HepG2 (cell line): ENCODE results near the gene KCNQ2. TPM values are rescaled to one million over a fixed set of nuclear protein-coding genes. Genes with fewer than 3 reads are reported as not detected.

ENCODE experiments used
- AKNA ChIP-seq: sonication (generic); formaldehyde crosslinking; IDR thresholded peaks from 2 replicates; pipeline ENCODE4 v1.4.0; 2020; ENCODE audit warnings: missing genetic modification reagents, borderline replicate concordance
- CCAR2 ChIP-seq: fragments of 200-400 bp; formaldehyde crosslinking; optimal IDR thresholded peaks from 2 replicates; pipeline ENCODE3; 2018; ENCODE audit warnings: low read depth, mild to moderate bottlenecking, low read length, moderate library complexity
- DR1 ChIP-seq: sonication (generic); formaldehyde crosslinking; IDR thresholded peaks from 2 replicates; pipeline ENCODE4 v1.8.0; 2021; ENCODE audit warnings: mild to moderate bottlenecking, missing genetic modification reagents, inconsistent platforms
- FUBP1 ChIP-seq: sonication (generic); formaldehyde crosslinking; IDR thresholded peaks from 2 replicates; pipeline ENCODE4 v1.5.1; 2020; ENCODE audit warnings: missing genetic modification reagents, mild to moderate bottlenecking, borderline replicate concordance
- GZF1 ChIP-seq: sonication (generic); formaldehyde crosslinking; IDR thresholded peaks from 2 replicates; pipeline ENCODE4 v1.5.1; 2020; ENCODE audit warnings: mild to moderate bottlenecking, missing genetic modification reagents
- HOMEZ ChIP-seq: IDR thresholded peaks from 2 replicates; pipeline ENCODE4 v1.6.1; 2016; ENCODE audit warnings: low read depth
- RBFOX2 ChIP-seq: fragments of 200-400 bp; formaldehyde crosslinking; IDR thresholded peaks from 2 replicates; pipeline ENCODE4 v1.6.1; 2017; ENCODE audit warnings: low read depth, mild to moderate bottlenecking, low read length
- RNF2 ChIP-seq: fragments of 450-650 bp; conservative IDR thresholded peaks from 2 replicates; pipeline ENCODE4 v1.6.1; 2016; ENCODE audit warnings: low read depth
- RXRB ChIP-seq: IDR thresholded peaks from 2 replicates; pipeline ENCODE4 v1.6.1; 2016; ENCODE audit warnings: borderline replicate concordance, missing genetic modification reagents, missing compliant biosample characterization
- SKI ChIP-seq: fragments of 450-650 bp; IDR thresholded peaks from one replicate; pipeline ENCODE4 v1.6.1; 2018; ENCODE audit warnings: mild to moderate bottlenecking; ENCODE audit not compliant: partially characterized antibody
- SMYD3 ChIP-seq: sonication (generic); formaldehyde crosslinking; IDR thresholded peaks from 2 replicates; pipeline ENCODE4 v1.8.1; 2023; ENCODE audit warnings: mild to moderate bottlenecking, missing genetic modification reagents
- TCF7 ChIP-seq: sonication (generic); IDR thresholded peaks from 2 replicates; pipeline ENCODE4 v1.6.1; 2016; ENCODE audit warnings: antibody characterized with exemption, low read depth
- ZBTB37 ChIP-seq: sonication (generic); formaldehyde crosslinking; IDR thresholded peaks from 2 replicates; pipeline ENCODE4 v1.4.0; 2020; ENCODE audit warnings: mild to moderate bottlenecking, missing genetic modification reagents
- ZNF326 ChIP-seq: sonication (generic); formaldehyde crosslinking; IDR thresholded peaks from 2 replicates; pipeline ENCODE4 v1.4.0; 2020; ENCODE audit warnings: missing genetic modification reagents, borderline replicate concordance
- ZNF354B ChIP-seq: sonication (generic); formaldehyde crosslinking; IDR thresholded peaks from 2 replicates; pipeline ENCODE4 v1.8.0; 2022; ENCODE audit warnings: mild to moderate bottlenecking, missing genetic modification reagents
- ZNF598 ChIP-seq: sonication (generic); formaldehyde crosslinking; IDR thresholded peaks from 2 replicates; pipeline ENCODE4 v1.5.1; 2020; ENCODE audit warnings: mild to moderate bottlenecking, missing genetic modification reagents, borderline replicate concordance
- polyA plus RNA-seq, 8 experiments: library from polyadenylated mRNA; depleted of rRNA in 3 of 8; stranded (reverse) in 7 of 8; unstranded in 1 of 8; fragments of >200 nt; fragmentation: Illumina TruSeq in 4 of 8; extraction: Trizol in 4 of 8; gene quantifications; 2 replicates each; pipeline versions ENCODE4 v1.2.1 to v1.2.3, GENCODE V29; 2011 to 2016; ENCODE audit warnings: low read depth in 4 of 8, missing spikeins in 1 of 8, mixed read lengths in 1 of 8; ENCODE audit not compliant: insufficient read depth in 1 of 8
- total RNA-seq, 5 experiments: library from RNA; depleted of rRNA; stranded (reverse); fragments of >200 nt; fragmentation: Illumina TruSeq; extraction: Trizol; gene quantifications; 2 replicates each; pipeline ENCODE4 v1.2.3, GENCODE V29; 2016; ENCODE audit warnings: low read depth in 1 of 5
- TF ChIP-seq, protein P1 (sequence below): sonication (generic); formaldehyde crosslinking; IDR thresholded peaks from 2 replicates; pipeline ENCODE4 v1.5.0; 2020; ENCODE audit warnings: mild to moderate bottlenecking, missing genetic modification reagents

KCNQ2 gene
- total and polyA plus RNA-seq, 2 of the 13 experiments (the other 11 are each of a cell fraction or from before 2014, with no cell fraction given), result not detected

- TF ChIP-seq ZNF598 (CRISPR knock-in tag) (peak; percentile 25; the same call in 1 of the 2 replicates), CCAR2 (no peak), RNF2 (no peak), TCF7 (no peak), RBFOX2 (peak; percentile 42; the same call in 1 of the 2 replicates), DR1 (no peak), ZNF326 (CRISPR knock-in tag) (no peak), HOMEZ (no peak), ZBTB37 (CRISPR knock-in tag) (no peak), AKNA (CRISPR knock-in tag) (no peak), SKI (no peak), GZF1 (no peak), SMYD3 (CRISPR knock-in tag) (no peak), RXRB (CRISPR knock-in tag) (no peak), ZNF354B (CRISPR knock-in tag) (no peak), FUBP1 (CRISPR knock-in tag) (no peak)
- TF ChIP-seq, protein P1, sequence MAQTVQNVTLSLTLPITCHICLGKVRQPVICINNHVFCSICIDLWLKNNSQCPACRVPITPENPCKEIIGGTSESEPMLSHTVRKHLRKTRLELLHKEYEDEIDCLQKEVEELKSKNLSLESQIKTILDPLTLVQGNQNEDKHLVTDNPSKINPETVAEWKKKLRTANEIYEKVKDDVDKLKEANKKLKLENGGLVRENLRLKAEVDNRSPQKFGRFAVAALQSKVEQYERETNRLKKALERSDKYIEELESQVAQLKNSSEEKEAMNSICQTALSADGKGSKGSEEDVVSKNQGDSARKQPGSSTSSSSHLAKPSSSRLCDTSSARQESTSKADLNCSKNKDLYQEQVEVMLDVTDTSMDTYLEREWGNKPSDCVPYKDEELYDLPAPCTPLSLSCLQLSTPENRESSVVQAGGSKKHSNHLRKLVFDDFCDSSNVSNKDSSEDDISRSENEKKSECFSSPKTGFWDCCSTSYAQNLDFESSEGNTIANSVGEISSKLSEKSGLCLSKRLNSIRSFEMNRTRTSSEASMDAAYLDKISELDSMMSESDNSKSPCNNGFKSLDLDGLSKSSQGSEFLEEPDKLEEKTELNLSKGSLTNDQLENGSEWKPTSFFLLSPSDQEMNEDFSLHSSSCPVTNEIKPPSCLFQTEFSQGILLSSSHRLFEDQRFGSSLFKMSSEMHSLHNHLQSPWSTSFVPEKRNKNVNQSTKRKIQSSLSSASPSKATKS (CRISPR knock-in tag), result no peak
Observed at GRCh38 chr20:63520934-63521601, 48.6 kb upstream of the KCNQ2 start (continued).
